GM13976 (cell line): ENCODE data around the gene CLSTN2.

Experiments used
- DNase-seq: peaks from one replicate; pipeline ENCODE4 v3.0.0; 2012; ENCODE audit warnings: low spot score
- CTCF ChIP-seq: IDR thresholded peaks from 2 replicates; pipeline ENCODE4 v1.5.1; 2012; ENCODE audit warnings: borderline replicate concordance, mild to moderate bottlenecking; ENCODE audit not compliant: insufficient read depth; ENCODE audit errors: extremely low read depth, missing control alignments, control extremely low read depth
- in situ Hi-C: fragments of 300-500 bp; cut with MboI; formaldehyde crosslinking; loops from one replicate; pipeline ENCODE4 v1.12.0; 2022; ENCODE audit warnings: low sequenced_read_pairs, mixed read lengths, inconsistent platforms; ENCODE audit not compliant: unreplicated experiment

Gene CLSTN2

DNA sequence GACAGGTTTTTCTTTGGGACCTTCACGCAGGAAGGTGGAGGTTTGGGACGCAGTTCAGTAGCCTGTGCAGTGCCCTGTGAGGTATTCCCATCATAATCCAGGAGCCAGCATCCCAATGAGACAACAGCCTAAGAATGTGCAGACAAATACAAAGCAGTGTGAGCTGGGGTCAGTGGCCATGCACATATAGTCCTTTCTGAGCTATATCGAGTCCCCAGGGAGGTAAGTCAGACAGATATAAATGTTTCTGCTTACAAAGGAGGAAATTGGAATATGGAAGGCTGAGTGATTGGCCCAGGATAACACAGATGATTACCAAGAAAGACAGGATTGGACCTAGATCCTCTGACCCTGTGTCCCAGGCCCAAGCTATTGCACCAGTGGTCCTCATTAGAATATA lies 526.3 kb downstream of the CLSTN2 start:
- TF ChIP-seq CTCF = no peak
- in situ Hi-C loops = no loop called here

DNA sequence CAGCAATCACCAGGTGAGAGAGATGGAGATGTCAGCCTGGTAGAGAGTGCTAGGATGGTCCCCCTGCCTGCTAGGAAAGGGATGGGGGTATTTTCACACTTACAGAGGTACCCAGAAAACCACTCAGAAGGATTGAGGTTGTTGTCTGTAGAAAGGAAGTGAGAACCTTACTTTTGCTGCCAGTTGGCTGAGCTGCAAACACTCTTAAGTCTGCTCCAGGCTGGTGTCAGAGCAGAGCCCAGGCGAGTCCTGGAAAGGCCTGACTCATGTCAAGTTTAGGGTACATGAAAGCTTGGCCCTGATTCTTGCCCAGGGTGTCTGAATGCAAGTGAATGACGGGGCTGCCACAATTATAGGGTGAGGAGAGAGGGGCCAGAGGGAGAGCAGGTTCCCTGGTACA lies 528.4 kb downstream of the CLSTN2 start:
- in situ Hi-C loops = no loop called here
- no peak for DNase-seq
- TF ChIP-seq CTCF = no peak

More for the DNA sequence above, 526.3 kb downstream of the CLSTN2 start:
- no peak for DNase-seq

GRCh38 chr3:140465988-140466387 lies 531.0 kb downstream of the CLSTN2 start:
- no peak for DNase-seq
- no peak for TF ChIP-seq CTCF
- in situ Hi-C loops = no loop called here

GRCh38 chr3:140466535-140466934 lies 531.5 kb downstream of the CLSTN2 start:
- in situ Hi-C loops = no loop called here
- DNase-seq = no peak
- TF ChIP-seq CTCF = no peak

- no peak for DNase-seq
- no peak for TF ChIP-seq CTCF
- in situ Hi-C loops = no loop called here
These were observed 532.2 kb downstream of the CLSTN2 start for GRCh38 chr3:140467104-140467577.

- TF ChIP-seq CTCF = no peak
- in situ Hi-C loops = no loop called here
- DNase-seq = no peak
These were observed 532.9 kb downstream of the CLSTN2 start for GRCh38 chr3:140467796-140468315.
